SK-N-SH treated with all-trans-retinoic acid at 6 μM for 48 hours (cell line): ENCODE data around the gene GNA12.

Experiments
- BACH2 ChIP-seq: fragments of 250-450 bp; sonication (Bioruptor Pico); IDR thresholded peaks from 2 replicates; pipeline ENCODE4 v1.9.0; 2021; ENCODE audit warnings: mild to moderate bottlenecking, borderline replicate concordance
- CREB5 ChIP-seq: fragments of 250-450 bp; sonication (Bioruptor Pico); IDR thresholded peaks from 2 replicates; pipeline ENCODE4 v1.5.1; 2020; ENCODE audit warnings: low read depth, mild to moderate bottlenecking, moderate library complexity

- TF ChIP-seq CREB5 (CRISPR knock-in tag) (no peak), BACH2 (CRISPR knock-in tag) (no peak)
Measured at GRCh38 chr7:2786607-2787116, 57.4 kb downstream of the GNA12 start.
